ENCODE data around the gene AOPEP. TPM values are rescaled to one million over a fixed set of nuclear protein-coding genes. Genes with fewer than 3 reads are reported as not detected.

AOPEP gene
- polyA plus RNA-seq, 2 of the 4 experiments (the other 2 are of a cell fraction): 226 to 266 TPM

GRCh38 chr9:94973451-94973941 lies 247.0 kb downstream of the AOPEP start:
- ChIA-PET CTCF (interaction anchor here (0.7 to 1.4 kb wide), 6 partner anchors 9 to 190 kb away, joined by 3 to 5 read pairs (median 3); no protein-coding TSS in a partner anchor), POLR2A (no interaction called here)
- Histone ChIP-seq H3K4me2 (no peak overlapping the region), H3K4me1 (peaks cover 33% of the 10 kb centered on the region; the same call in 2 of the 3 replicates), H3K9me3 (no peaks in the 10 kb centered on the region), H3K4me3 (no peak overlapping the region), H3K27ac (peak overlapping the region in 1 of 2 experiments; percentile 27; a peak in 1 of 6 replicates)
- FAIRE-seq: no peak
- TF ChIP-seq BCL3 (IDR thresholded peaks at IDR 0.05) (no peak), HEYL (CRISPR knock-in tag; IDR thresholded peaks at IDR 0.05) (no peak), BHLHE40 (IDR thresholded peaks at IDR 0.05; ENCODE audit: low read depth, low read length) (no peak), EP300 (IDR thresholded peaks at IDR 0.05) (no peak), ATOH8 (CRISPR knock-in tag; IDR thresholded peaks at IDR 0.05; ENCODE audit: low read depth) (no peak), MYC (IDR thresholded peaks at IDR 0.05; ENCODE audit: borderline replicate concordance, low read length) (no peak), HOXA7 (CRISPR knock-in tag; IDR thresholded peaks at IDR 0.05) (no peak), ZC3H11A (IDR thresholded peaks at IDR 0.05) (no peak), GATA3 (IDR thresholded peaks at IDR 0.05; ENCODE audit: borderline replicate concordance) (no peak), POLR2AphosphoS2 (conservative IDR thresholded peaks at IDR 0.05; ENCODE audit: low read length) (no peak), ZNF302 (CRISPR knock-in tag; IDR thresholded peaks at IDR 0.05) (no peak)
- no peak for DNase-seq (ENCODE audit: low read depth in 1 of 2, low spot score in 1 of 2)
- no peak for ATAC-seq
- WGBS (ENCODE audit: missing lambda C conversion rate): 92% methylated on average over 11 of the region's 11 CpGs

GRCh38 chr9:94974154-94974879 lies 247.8 kb downstream of the AOPEP start:
- TF ChIP-seq HOXA7 (CRISPR knock-in tag; IDR thresholded peaks at IDR 0.05): no peak
- Histone ChIP-seq H3K4me2 (0 out of 3 replicates have a peak overlapping the region, but pooled peaks have one; percentile 3), H3K4me1 (peaks cover 33% of the 10 kb centered on the region; the same call in 2 of the 3 replicates), H3K27ac (peak overlapping the region in 1 of 2 experiments; percentile 56; a peak in 3 of 6 replicates), H3K9me3 (no peaks in the 10 kb centered on the region), H3K4me3 (no peak overlapping the region)
- DNase-seq (ENCODE audit: low read depth in 1 of 2, low spot score in 1 of 2): no peak
- FAIRE-seq: no peak
- no peak for ATAC-seq
- ChIA-PET POLR2A (no interaction called here), CTCF (interaction anchor here (0.7 to 1.5 kb wide), 8 partner anchors 8 to 72 kb away, joined by 3 to 5 read pairs (median 3); no protein-coding TSS in a partner anchor)
- 85% methylated on average over 10 of the region's 10 CpGs for WGBS (ENCODE audit: missing lambda C conversion rate)

GRCh38 chr9:94975480-94975879 lies 249.0 kb downstream of the AOPEP start:
- H3K4me1 ChIP-seq: peaks cover 33% of the 10 kb centered on the region; the same call in 2 of the 3 replicates
- DNase-seq (ENCODE audit: low read depth in 1 of 2, low spot score in 1 of 2) (no peak), FAIRE-seq (no peak), ATAC-seq (no peak)
- WGBS (ENCODE audit: missing lambda C conversion rate): 97% methylated on average over 11 of the region's 11 CpGs
- no peak overlapping the region for H3K4me2 ChIP-seq
- TF ChIP-seq NFE2L2 (conservative IDR thresholded peaks at IDR 0.05; ENCODE audit: low read length): no peak
- no peak for TF ChIP-seq FOSB (CRISPR knock-in tag; IDR thresholded peaks at IDR 0.05)
- TF ChIP-seq ZSCAN20 (CRISPR knock-in tag; IDR thresholded peaks at IDR 0.05): no peak
- no peaks in the 10 kb centered on the region for H3K9me3 ChIP-seq
- H3K4me3 ChIP-seq: no peak overlapping the region
- POLR2A ChIA-PET: interaction anchor here (0.5 kb wide), 1 partner anchor 77 kb away, joined by 3 read pairs; no protein-coding TSS in a partner anchor
- CTCF ChIA-PET: interaction anchor here (1.3 kb wide), 1 partner anchor 16 kb away, joined by 3 read pairs; no protein-coding TSS in a partner anchor
- H3K27ac ChIP-seq: peak overlapping the region in 1 of 2 experiments; percentile 33; a peak in 2 of 6 replicates

- H3K27ac ChIP-seq: peak overlapping the region in 1 of 2 experiments; percentile 8; a peak in 1 of 6 replicates
- peaks cover 33% of the 10 kb centered on the region; the same call in 2 of the 3 replicates for H3K4me1 ChIP-seq
- 94% methylated on average over 4 of the region's 4 CpGs for WGBS (ENCODE audit: missing lambda C conversion rate)
- DNase-seq (ENCODE audit: low read depth in 1 of 2, low spot score in 1 of 2) (no peak), ATAC-seq (no peak), FAIRE-seq (no peak)
- H3K4me2 ChIP-seq: no peak overlapping the region
- ChIA-PET POLR2A (interaction anchor here (0.5 kb wide), 1 partner anchor 78 kb away, joined by 3 read pairs; no protein-coding TSS in a partner anchor), CTCF (interaction anchor here (0.9 to 1.0 kb wide), 2 partner anchors 69 to 193 kb away, joined by 3 read pairs; no protein-coding TSS in a partner anchor)
- no peaks in the 10 kb centered on the region for H3K9me3 ChIP-seq
- H3K4me3 ChIP-seq: no peak overlapping the region
- no peak for TF ChIP-seq USF2 (IDR thresholded peaks at IDR 0.05)
- TF ChIP-seq HMGXB4 (CRISPR knock-in tag; IDR thresholded peaks at IDR 0.05; ENCODE audit: borderline replicate concordance): no peak
- TF ChIP-seq MAZ (IDR thresholded peaks at IDR 0.05; ENCODE audit: borderline replicate concordance, low read depth, low read length): no peak
- no peak for TF ChIP-seq FOXS1 (CRISPR knock-in tag; IDR thresholded peaks at IDR 0.05)
- no peak for TF ChIP-seq RNF2 (IDR thresholded peaks at IDR 0.05; ENCODE audit: borderline replicate concordance, low read depth)
- no peak for TF ChIP-seq FOSB (CRISPR knock-in tag; IDR thresholded peaks at IDR 0.05)
- no peak for TF ChIP-seq NFE2L2 (conservative IDR thresholded peaks at IDR 0.05; ENCODE audit: low read length)
- TF ChIP-seq PHF8 (IDR thresholded peaks at IDR 0.05; ENCODE audit: borderline replicate concordance, low read depth): no peak
- no peak for TF ChIP-seq CHD2 (IDR thresholded peaks at IDR 0.05; ENCODE audit: low read length, partially characterized antibody)
- no peak for TF ChIP-seq CHD4 (IDR thresholded peaks at IDR 0.05; ENCODE audit: borderline replicate concordance)
- no peak for TF ChIP-seq SMC3 (IDR thresholded peaks at IDR 0.05)
Observed at GRCh38 chr9:94976077-94976476, 249.6 kb downstream of the AOPEP start.
